Ishikawa (cell line): Measurements from ENCODE around the gene CACNA1F.

ENCODE experiments used
- CREB1 ChIP-seq: IDR thresholded peaks from 2 replicates; pipeline ENCODE4 v1.6.1; 2012; ENCODE audit warnings: low read depth
- EP300 ChIP-seq: IDR thresholded peaks from 2 replicates; pipeline ENCODE4 v1.6.1; 2012; ENCODE audit warnings: borderline replicate concordance
- FOXM1 ChIP-seq: IDR thresholded peaks from 2 replicates; pipeline ENCODE4 v1.6.1; 2012; ENCODE audit warnings: low read depth, borderline replicate concordance
- REST ChIP-seq: IDR thresholded peaks from 2 replicates; pipeline ENCODE4 v1.6.1; 2012; ENCODE audit warnings: low read depth, mild to moderate bottlenecking
- TAF1 ChIP-seq: IDR thresholded peaks from 2 replicates; pipeline ENCODE4 v1.6.1; 2012; ENCODE audit warnings: low read depth, mild to moderate bottlenecking
- TF ChIP-seq, protein P1 (sequence below): IDR thresholded peaks from 2 replicates; pipeline ENCODE4 v1.6.1; 2012

DNA sequence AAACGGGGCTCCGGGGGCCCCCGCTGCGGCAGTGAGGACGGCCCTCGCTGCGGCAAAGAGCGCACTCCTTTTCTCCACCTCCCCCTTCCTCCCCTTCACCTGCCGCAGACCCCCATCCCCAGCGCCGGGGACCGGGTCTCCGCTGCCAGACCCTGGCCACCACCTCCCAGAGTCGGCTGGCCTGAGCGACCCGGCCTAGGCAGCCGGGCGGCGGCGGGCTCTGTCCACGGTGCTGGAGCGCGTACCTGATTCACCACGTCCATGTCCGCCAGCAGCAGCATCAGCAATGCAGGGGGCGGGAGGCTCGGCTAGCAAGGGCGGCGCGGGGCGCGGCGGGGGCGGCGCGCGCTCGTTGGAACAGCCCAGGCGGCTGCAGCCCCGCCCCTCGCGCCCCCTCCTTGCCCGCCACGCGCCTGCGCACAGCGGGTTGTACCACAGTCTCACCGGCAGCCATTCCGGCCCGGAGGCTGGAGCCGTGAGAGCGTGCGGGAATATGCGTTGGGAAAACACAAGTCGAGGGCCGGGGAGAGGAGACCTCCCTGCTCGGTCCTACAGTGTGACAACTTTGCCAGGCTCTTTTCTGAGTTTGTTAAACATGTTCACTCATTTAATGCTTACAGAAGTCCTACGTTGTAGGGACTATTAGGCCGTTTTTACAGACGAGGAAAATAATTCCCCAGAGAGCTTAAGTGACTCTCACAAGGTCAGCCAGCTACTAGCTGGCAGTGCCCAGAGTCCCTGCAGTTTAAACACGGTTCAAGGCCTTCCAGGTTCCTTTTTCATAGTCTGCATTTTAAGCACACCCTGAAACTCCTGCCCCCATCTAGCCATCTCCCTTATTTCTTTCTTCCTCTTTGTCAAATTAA is 33.0 kb downstream of the CACNA1F start, which contains the start of gene SYP:
- TF ChIP-seq, protein P1, sequence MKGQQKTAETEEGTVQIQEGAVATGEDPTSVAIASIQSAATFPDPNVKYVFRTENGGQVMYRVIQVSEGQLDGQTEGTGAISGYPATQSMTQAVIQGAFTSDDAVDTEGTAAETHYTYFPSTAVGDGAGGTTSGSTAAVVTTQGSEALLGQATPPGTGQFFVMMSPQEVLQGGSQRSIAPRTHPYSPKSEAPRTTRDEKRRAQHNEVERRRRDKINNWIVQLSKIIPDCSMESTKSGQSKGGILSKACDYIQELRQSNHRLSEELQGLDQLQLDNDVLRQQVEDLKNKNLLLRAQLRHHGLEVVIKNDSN, result no peak
- TF ChIP-seq REST (peak; percentile 93), TAF1 (peak; percentile 66; the same call in 1 of the 2 replicates), FOXM1 (no peak), CREB1 (no peak), EP300 (peak; percentile 85)
